RWPE1 (cell line): ENCODE measurements around the gene TPSG1.
"Not testable (repeated sequence)": the region's sequence is repeated elsewhere in the genome, so short reads cannot be mapped to it uniquely, and the experiment has no call there.

ENCODE experiments used
- CTCF ChIA-PET: fragments of 350-600 bp; sonication (Branson Sonifier 250); formaldehyde crosslinking; extraction: SDS; loops from one replicate; lab custom pipeline; 2021; lab: Yijun Ruan, JAX
- POLR2A ChIA-PET: fragments of 400-600 bp; formaldehyde crosslinking; extraction: SDS; loops from one replicate; lab custom pipeline; 2020; ENCODE audit warnings: antibody characterized with exemption; ENCODE audit not compliant: low non-redundant PET; lab: Yijun Ruan, JAX
- DNase-seq: peaks from one replicate; pipeline ENCODE4 v3.0.0; 2012; ENCODE audit warnings: low spot score
- H3K27ac ChIP-seq: fragments of 450-650 bp; 2 replicates; pipeline ENCODE4 v1.5.1; 2017
- CTCF ChIP-seq: fragments of 450-650 bp; conservative IDR thresholded peaks from 2 replicates; pipeline ENCODE4 v1.5.1; 2017; ENCODE audit warnings: low read depth, mild to moderate bottlenecking

Gene TPSG1

GRCh38 chr16:1256874-1257322 is 31.8 kb upstream of the TPSG1 start:
- ChIA-PET CTCF (no interaction called here), POLR2A (no interaction called here)
- DNase-seq, result no peak

GRCh38 chr16:1256296-1256873 is 31.3 kb upstream of the TPSG1 start:
- H3K27ac ChIP-seq, DNase-seq, POLR2A ChIA-PET, CTCF ChIA-PET: not testable (repeated sequence)

More at GRCh38 chr16:1256874-1257322, 31.8 kb upstream of the TPSG1 start:
- no peak overlapping the region for H3K27ac ChIP-seq
- TF ChIP-seq CTCF, result no peak

- DNase-seq, H3K27ac ChIP-seq, POLR2A ChIA-PET, CTCF ChIA-PET: not testable (repeated sequence)
Observed at GRCh38 chr16:1255276-1256122, 30.4 kb upstream of the TPSG1 start, which contains the start of gene TPSD1. TSS of gene TPSD1 (plus strand) at chr16:1256069. CDS start at chr16:1256281, 212 bp downstream.

GRCh38 chr16:1254821-1255220 is 29.8 kb upstream of the TPSG1 start:
- POLR2A ChIA-PET, CTCF ChIA-PET, H3K27ac ChIP-seq, DNase-seq: not testable (repeated sequence)

GRCh38 chr16:1253701-1254364 is 28.8 kb upstream of the TPSG1 start:
- DNase-seq, CTCF ChIA-PET, H3K27ac ChIP-seq, POLR2A ChIA-PET: not testable (repeated sequence)

GRCh38 chr16:1249031-1249755 is 24.1 kb upstream of the TPSG1 start:
- H3K27ac ChIP-seq, CTCF ChIA-PET, DNase-seq, POLR2A ChIA-PET: not testable (repeated sequence)

GRCh38 chr16:1247903-1248537 is 23.0 kb upstream of the TPSG1 start:
- DNase-seq, H3K27ac ChIP-seq, POLR2A ChIA-PET: not testable (repeated sequence)
- CTCF ChIA-PET, result interaction anchor here (0.6 kb wide), 1 partner anchor 100 kb away, joined by 4 read pairs; no protein-coding TSS in a partner anchor

- DNase-seq, result no peak
- H3K27ac ChIP-seq, result no peak overlapping the region
- ChIA-PET POLR2A (no interaction called here), CTCF (no interaction called here)
- no peak for TF ChIP-seq CTCF
Observed at GRCh38 chr16:1245452-1246020, 20.5 kb upstream of the TPSG1 start.

GRCh38 chr16:1244881-1245280 is 19.8 kb upstream of the TPSG1 start:
- ChIA-PET CTCF (no interaction called here), POLR2A (no interaction called here)
- TF ChIP-seq CTCF, result no peak
- DNase-seq, result no peak
- no peak overlapping the region for H3K27ac ChIP-seq

GRCh38 chr16:1243907-1244850 is 19.1 kb upstream of the TPSG1 start:
- POLR2A ChIA-PET, H3K27ac ChIP-seq, CTCF ChIA-PET, DNase-seq: not testable (repeated sequence)

- DNase-seq, POLR2A ChIA-PET, H3K27ac ChIP-seq, CTCF ChIA-PET: not testable (repeated sequence)
Observed at GRCh38 chr16:1243363-1243762, 18.3 kb upstream of the TPSG1 start.
